Activated CD8-positive, alpha-beta T cell treated with anti-CD3 and anti-CD28 coated beads for 36 hours (primary cell): ENCODE results near the gene NSMCE1. TPM values are rescaled to one million over a fixed set of nuclear protein-coding genes. Genes with fewer than 3 reads are reported as not detected.

Experiments
- ATAC-seq: fragments of 200-7000 bp; cut with Tn5 transposase; one replicate; pipeline ENCODE4 v1.10.0; 2021; ENCODE audit warnings: mild to moderate bottlenecking, moderate library complexity
- CTCF ChIA-PET: fragments of 350-600 bp; sonication (Branson Sonifier 250); formaldehyde crosslinking; loops from one replicate; lab custom pipeline; 2021; ENCODE audit warnings: antibody characterized with exemption; lab: Charles Lee
- POLR2A ChIA-PET: fragments of 350-600 bp; sonication (Branson Sonifier 250); formaldehyde crosslinking; loops from one replicate; lab custom pipeline; 2021; ENCODE audit warnings: antibody characterized with exemption; lab: Charles Lee
- DNase-seq: peaks from one replicate; pipeline ENCODE4 v3.0.0-alpha.2; 2020
- H3K27ac Mint-ChIP-seq: one replicate; pipeline ENCODE4 v1.8.0; 2021; ENCODE audit warnings: mild to moderate bottlenecking, mixed read lengths
- H3K27me3 Mint-ChIP-seq: one replicate; pipeline ENCODE4 v1.8.0; 2021; ENCODE audit warnings: mixed read lengths
- H3K36me3 Mint-ChIP-seq: one replicate; pipeline ENCODE4 v1.8.0; 2021; ENCODE audit warnings: low read depth, mixed read lengths
- H3K4me1 Mint-ChIP-seq: one replicate; pipeline ENCODE4 v1.8.0; 2021; ENCODE audit warnings: low read depth, mixed read lengths
- H3K4me3 Mint-ChIP-seq: one replicate; pipeline ENCODE4 v1.8.0; 2021; ENCODE audit warnings: mild to moderate bottlenecking, moderate library complexity, mixed read lengths
- H3K9me3 Mint-ChIP-seq: one replicate; pipeline ENCODE4 v1.8.0; 2021; ENCODE audit warnings: mixed read lengths
- intact Hi-C: fragments of 100-400 bp; cut with micrococcal nuclease; formaldehyde crosslinking; loops from one replicate; pipeline ENCODE4 v1.10.0; 2022
- total RNA-seq, 2 experiments: library from RNA; stranded (reverse); gene quantifications; one replicate each; pipeline ENCODE4 v1.2.3, GENCODE V29; 2021
- TF ChIP-seq, protein P1 (sequence below): fragments of 200-600 bp; IDR thresholded peaks from one replicate; pipeline ENCODE4 v1.8.0; 2022; ENCODE audit warnings: antibody characterized with exemption, mild to moderate bottlenecking

The NSMCE1 gene
- total RNA-seq, 2 experiments from 2014 or later, result 150 to 156 TPM

DNA sequence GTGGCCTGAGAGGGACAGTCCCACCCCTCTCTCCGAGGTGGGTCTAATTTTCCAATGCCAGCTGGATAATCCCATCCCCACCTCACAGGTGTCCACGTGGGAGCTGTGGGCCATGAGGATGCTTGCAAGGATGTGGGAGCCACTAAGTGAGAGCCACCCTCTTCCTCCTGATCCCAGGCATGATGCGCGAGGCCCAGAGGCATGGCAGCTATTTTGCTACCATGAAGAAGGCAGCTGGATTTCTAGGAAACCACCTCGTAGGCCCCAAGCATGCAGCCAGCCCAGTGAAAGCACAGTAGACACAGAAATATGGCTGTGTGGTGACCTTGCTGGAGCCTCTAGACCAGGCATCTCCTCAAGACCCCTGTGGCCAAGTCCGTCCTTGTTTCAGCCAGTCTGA is 44.9 kb downstream of the NSMCE1 start:
- DNase-seq (no peak), ATAC-seq (no peak)
- peaks cover 21% of the 10 kb centered on the region for H3K4me1 Mint-ChIP-seq
- no peak overlapping the region for H3K27ac Mint-ChIP-seq
- TF ChIP-seq, protein P1, sequence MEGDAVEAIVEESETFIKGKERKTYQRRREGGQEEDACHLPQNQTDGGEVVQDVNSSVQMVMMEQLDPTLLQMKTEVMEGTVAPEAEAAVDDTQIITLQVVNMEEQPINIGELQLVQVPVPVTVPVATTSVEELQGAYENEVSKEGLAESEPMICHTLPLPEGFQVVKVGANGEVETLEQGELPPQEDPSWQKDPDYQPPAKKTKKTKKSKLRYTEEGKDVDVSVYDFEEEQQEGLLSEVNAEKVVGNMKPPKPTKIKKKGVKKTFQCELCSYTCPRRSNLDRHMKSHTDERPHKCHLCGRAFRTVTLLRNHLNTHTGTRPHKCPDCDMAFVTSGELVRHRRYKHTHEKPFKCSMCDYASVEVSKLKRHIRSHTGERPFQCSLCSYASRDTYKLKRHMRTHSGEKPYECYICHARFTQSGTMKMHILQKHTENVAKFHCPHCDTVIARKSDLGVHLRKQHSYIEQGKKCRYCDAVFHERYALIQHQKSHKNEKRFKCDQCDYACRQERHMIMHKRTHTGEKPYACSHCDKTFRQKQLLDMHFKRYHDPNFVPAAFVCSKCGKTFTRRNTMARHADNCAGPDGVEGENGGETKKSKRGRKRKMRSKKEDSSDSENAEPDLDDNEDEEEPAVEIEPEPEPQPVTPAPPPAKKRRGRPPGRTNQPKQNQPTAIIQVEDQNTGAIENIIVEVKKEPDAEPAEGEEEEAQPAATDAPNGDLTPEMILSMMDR, result no peak
- no peak overlapping the region for H3K4me3 Mint-ChIP-seq
- H3K9me3 Mint-ChIP-seq, result no peaks in the 10 kb centered on the region
- intact Hi-C loops, result no loop called here
- peaks cover 18% of the 10 kb centered on the region for H3K36me3 Mint-ChIP-seq
- H3K27me3 Mint-ChIP-seq, result no peaks in the 10 kb centered on the region
- ChIA-PET CTCF (no interaction called here), POLR2A (interaction anchor here (2.6 kb wide), 1 partner anchor 14 kb away, joined by 10 read pairs; no protein-coding TSS in a partner anchor)

DNA sequence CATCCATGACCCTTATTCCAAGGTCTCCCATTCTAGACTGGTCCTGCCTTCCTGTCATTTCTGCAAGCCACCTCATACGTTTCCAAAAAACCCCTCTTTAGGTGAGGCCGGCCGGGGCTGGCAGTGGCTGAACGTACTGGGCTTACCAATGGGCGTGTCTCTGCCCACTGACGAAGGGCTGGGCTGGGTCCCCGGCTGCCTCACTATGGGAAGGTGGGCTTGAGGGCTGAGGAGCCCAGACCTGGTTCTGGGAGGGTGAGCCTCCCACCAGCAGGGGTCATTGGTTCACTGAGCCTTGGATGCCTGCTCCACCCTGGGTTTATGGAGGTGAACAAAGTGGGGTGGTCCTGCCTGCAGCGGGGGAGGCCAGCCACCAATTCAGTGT is 45.4 kb downstream of the NSMCE1 start:
- peak; percentile 29 for ATAC-seq
- no peak overlapping the region for H3K4me3 Mint-ChIP-seq
- ChIA-PET CTCF (interaction anchor here (1.0 kb wide), 1 partner anchor 116 kb away, joined by 3 read pairs; no protein-coding TSS in a partner anchor), POLR2A (interaction anchor here (2.6 kb wide), 1 partner anchor 13 kb away, joined by 10 read pairs; no protein-coding TSS in a partner anchor)
- H3K27ac Mint-ChIP-seq, result no peak overlapping the region
- H3K9me3 Mint-ChIP-seq, result no peaks in the 10 kb centered on the region
- peaks cover 18% of the 10 kb centered on the region for H3K36me3 Mint-ChIP-seq
- no peaks in the 10 kb centered on the region for H3K27me3 Mint-ChIP-seq
- H3K4me1 Mint-ChIP-seq, result peaks cover 21% of the 10 kb centered on the region
- intact Hi-C loops, result no loop called here
- TF ChIP-seq, protein P1, result no peak
- no peak for DNase-seq

GRCh38 chr16:27222249-27223225 is 46.0 kb downstream of the NSMCE1 start:
- ChIA-PET POLR2A (interaction anchor here (0.6 to 2.6 kb wide), 5 partner anchors 10 to 228 kb away, joined by 3 to 10 read pairs (median 3); no protein-coding TSS in a partner anchor), CTCF (interaction anchor here (1.0 to 1.7 kb wide), 5 partner anchors 19 to 146 kb away, joined by 3 to 6 read pairs (median 4); partner anchors contain the start of gene KDM8)
- H3K4me1 Mint-ChIP-seq, result peaks cover 20% of the 10 kb centered on the region
- H3K27ac Mint-ChIP-seq, result peak overlapping the region; percentile 42
- H3K4me3 Mint-ChIP-seq, result no peak overlapping the region
- DNase-seq (no peak), ATAC-seq (no peak)
- H3K36me3 Mint-ChIP-seq, result peaks cover 16% of the 10 kb centered on the region
- TF ChIP-seq, protein P1, result no peak
- no peaks in the 10 kb centered on the region for H3K9me3 Mint-ChIP-seq
- no peaks in the 10 kb centered on the region for H3K27me3 Mint-ChIP-seq
- intact Hi-C loops, result no loop called here

DNA sequence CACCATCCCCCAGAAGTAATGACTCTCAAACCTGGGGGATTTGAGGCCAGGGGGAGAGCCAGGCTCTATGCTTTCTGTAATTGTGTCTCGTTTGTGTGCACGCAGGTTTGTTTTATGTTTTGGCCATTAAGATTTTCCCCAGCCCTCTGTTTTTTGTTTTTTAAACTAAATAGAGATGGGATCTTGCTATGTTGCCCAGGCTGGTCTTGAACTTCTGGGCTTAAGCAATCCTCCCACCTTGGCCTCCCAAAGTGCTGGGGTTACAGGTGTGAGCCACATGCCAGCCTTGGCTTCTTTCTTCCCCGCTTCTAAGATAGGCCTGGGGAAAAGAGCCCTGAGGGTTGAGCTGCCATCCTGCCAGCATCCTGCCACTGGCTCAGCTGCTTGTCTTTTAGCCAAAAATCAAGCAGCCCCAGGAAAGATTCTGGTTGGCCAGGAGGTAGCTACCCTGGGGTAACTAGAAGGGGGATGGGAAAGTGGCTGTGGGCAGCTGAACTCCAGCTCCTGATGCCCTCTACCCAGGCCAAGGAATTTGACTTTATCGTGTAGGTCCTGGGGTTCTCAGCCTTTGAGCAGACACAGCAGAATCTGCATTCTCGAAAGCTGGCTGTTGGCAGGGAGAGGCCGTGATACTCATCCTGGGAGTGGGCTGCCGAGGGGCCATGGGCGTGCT is 46.9 kb downstream of the NSMCE1 start:
- Mint-ChIP-seq H3K27me3 (no peaks in the 10 kb centered on the region), H3K36me3 (peaks cover 14% of the 10 kb centered on the region), H3K9me3 (no peaks in the 10 kb centered on the region), H3K27ac (no peak overlapping the region), H3K4me1 (peaks cover 14% of the 10 kb centered on the region), H3K4me3 (no peak overlapping the region)
- intact Hi-C loops, result no loop called here
- CTCF ChIA-PET, result interaction anchor here (1.0 to 1.7 kb wide), 6 partner anchors 9 to 147 kb away, joined by 3 to 6 read pairs (median 4); partner anchors contain the start of gene KDM8
- ATAC-seq (no peak), DNase-seq (no peak)
- POLR2A ChIA-PET, result interaction anchor here (0.6 to 2.6 kb wide), 5 partner anchors 9 to 229 kb away, joined by 3 to 10 read pairs (median 3); no protein-coding TSS in a partner anchor
- TF ChIP-seq, protein P1, result no peak
